GM23338 (cell line): Measurements from ENCODE around the gene ST6GALNAC4. TPM values are rescaled to one million over a fixed set of nuclear protein-coding genes. Genes with fewer than 3 reads are reported as not detected.

ENCODE experiments used
- ATAC-seq: fragments of 200-7000 bp; cut with Tn5 transposase; 3 replicates; pipeline ENCODE4 v1.9.1; 2020
- DNase-seq: peaks from one replicate; pipeline ENCODE4 v3.0.0-alpha.2; 2015; ENCODE audit warnings: low spot score
- H2AFZ ChIP-seq: fragments of 200-600 bp; sonication (generic); 2 replicates; pipeline ENCODE4 v1.8.0; 2016; ENCODE audit warnings: antibody characterized with exemption, mild to moderate bottlenecking, moderate library complexity
- H3F3A ChIP-seq: fragments of 200-600 bp; sonication (generic); replicated peaks from 2 replicates; pipeline ENCODE4 v1.8.0; 2017; ENCODE audit warnings: antibody characterized with exemption, mixed run types, low read depth
- H3K27ac ChIP-seq: fragments of 200-600 bp; sonication (generic); 2 replicates; pipeline ENCODE4 v1.6.1; 2016; ENCODE audit warnings: low read depth
- H3K27me3 ChIP-seq: fragments of 200-600 bp; sonication (generic); 2 replicates; pipeline ENCODE4 v1.8.0; 2016; ENCODE audit warnings: mild to moderate bottlenecking, mixed run types, moderate library complexity; ENCODE audit not compliant: insufficient read depth
- H3K36me3 ChIP-seq: fragments of 200-600 bp; sonication (generic); 2 replicates; pipeline ENCODE4 v1.8.0; 2016; ENCODE audit warnings: mild to moderate bottlenecking; ENCODE audit not compliant: insufficient read depth
- H3K4me1 ChIP-seq: fragments of 200-600 bp; sonication (generic); 2 replicates; pipeline ENCODE4 v1.8.0; 2016; ENCODE audit warnings: mild to moderate bottlenecking, moderate library complexity; ENCODE audit not compliant: insufficient read depth
- H3K4me2 ChIP-seq: fragments of 200-600 bp; sonication (generic); 2 replicates; pipeline ENCODE4 v1.7.1; 2017; ENCODE audit warnings: mixed run types
- H3K4me3 ChIP-seq: fragments of 200-600 bp; sonication (generic); 2 replicates; pipeline ENCODE4 v1.6.1; 2016; ENCODE audit warnings: mixed run types
- H3K79me2 ChIP-seq: fragments of 200-600 bp; sonication (generic); replicated peaks from 2 replicates; pipeline ENCODE4 v1.8.0; 2017; ENCODE audit warnings: mild to moderate bottlenecking; ENCODE audit not compliant: insufficient read depth
- H3K9me2 ChIP-seq: fragments of 200-600 bp; sonication (generic); 2 replicates; pipeline ENCODE4 v1.8.0; 2017; ENCODE audit not compliant: insufficient read depth
- H4K20me1 ChIP-seq: fragments of 200-600 bp; sonication (generic); replicated peaks from 2 replicates; pipeline ENCODE4 v1.8.0; 2017; ENCODE audit warnings: mild to moderate bottlenecking; ENCODE audit not compliant: insufficient read depth
- H3K27ac Mint-ChIP-seq: 2 replicates; pipeline ENCODE4 v1.8.0; 2020; ENCODE audit warnings: inconsistent platforms, mild to moderate bottlenecking, moderate library complexity, mixed read lengths
- H3K27me3 Mint-ChIP-seq: 3 replicates; pipeline ENCODE4 v1.8.0; 2022; ENCODE audit warnings: low read depth, mild to moderate bottlenecking, moderate library complexity, mixed read lengths, inconsistent platforms; ENCODE audit not compliant: insufficient read depth, poor library complexity
- H3K36me3 Mint-ChIP-seq: 3 replicates; pipeline ENCODE4 v1.8.0; 2021; ENCODE audit warnings: low read depth, mild to moderate bottlenecking, inconsistent platforms, moderate library complexity, mixed read lengths
- H3K4me1 Mint-ChIP-seq: 3 replicates; pipeline ENCODE4 v1.8.0; 2020; ENCODE audit warnings: mild to moderate bottlenecking, inconsistent platforms, mixed read lengths
- H3K4me3 Mint-ChIP-seq: 3 replicates; pipeline ENCODE4 v1.8.0; 2021; ENCODE audit warnings: moderate library complexity, mild to moderate bottlenecking, inconsistent platforms, mixed read lengths
- H3K9me3 Mint-ChIP-seq: 3 replicates; pipeline ENCODE4 v1.8.0; 2020; ENCODE audit warnings: moderate library complexity, mild to moderate bottlenecking, inconsistent platforms, mixed read lengths
- CREB1 ChIP-seq: fragments of 250-450 bp; sonication (Bioruptor Pico); IDR thresholded peaks from 2 replicates; pipeline ENCODE4 v1.5.0; 2020; ENCODE audit warnings: low read depth, mild to moderate bottlenecking, moderate library complexity
- ETS1 ChIP-seq: IDR thresholded peaks from 2 replicates; pipeline ENCODE4 v1.6.1; 2016; ENCODE audit warnings: antibody characterized with exemption
- EZH2 ChIP-seq: fragments of 200-600 bp; sonication (generic); IDR thresholded peaks from one replicate; pipeline ENCODE4 v1.8.0; 2017; ENCODE audit warnings: antibody characterized with exemption, mild to moderate bottlenecking, low read depth; ENCODE audit not compliant: unreplicated experiment
- EZH2phosphoT487 ChIP-seq: fragments of 200-600 bp; sonication (generic); IDR thresholded peaks from one replicate; pipeline ENCODE4 v1.8.1; 2018; ENCODE audit warnings: antibody characterized with exemption; ENCODE audit not compliant: unreplicated experiment
- NANOG ChIP-seq: IDR thresholded peaks from 2 replicates; pipeline ENCODE4 v1.6.1; 2016; ENCODE audit warnings: antibody characterized with exemption, borderline replicate concordance
- POLR2AphosphoS5 ChIP-seq: IDR thresholded peaks from 2 replicates; pipeline ENCODE4 v1.6.1; 2016; ENCODE audit warnings: antibody characterized with exemption, low read depth
- REST ChIP-seq: IDR thresholded peaks from one replicate; pipeline ENCODE4 v1.6.1; 2018; ENCODE audit warnings: antibody characterized with exemption; ENCODE audit not compliant: unreplicated experiment
- STAT1 ChIP-seq: IDR thresholded peaks from one replicate; pipeline ENCODE4 v1.6.1; 2016; ENCODE audit warnings: antibody characterized with exemption; ENCODE audit not compliant: unreplicated experiment
- ZNF114 ChIP-seq: fragments of 250-450 bp; sonication (Bioruptor Pico); IDR thresholded peaks from 2 replicates; pipeline ENCODE4 v1.5.0; 2020; ENCODE audit warnings: mild to moderate bottlenecking, moderate library complexity
- ZNF331 ChIP-seq: fragments of 250-450 bp; sonication (Bioruptor Pico); IDR thresholded peaks from 2 replicates; pipeline ENCODE4 v1.5.0; 2020; ENCODE audit warnings: low read depth, mild to moderate bottlenecking, moderate library complexity
- ZNF462 ChIP-seq: fragments of 250-450 bp; sonication (Bioruptor Pico); IDR thresholded peaks from 2 replicates; pipeline ENCODE4 v1.5.0; 2020; ENCODE audit warnings: mild to moderate bottlenecking, moderate library complexity
- polyA plus RNA-seq: library from polyadenylated mRNA; unstranded; fragments of >200 nt; fragmentation: Nextera tagmentation; extraction: Ambion mirVana; gene quantifications from 2 replicates; pipeline ENCODE4 v1.2.1, GENCODE V29; 2016
- total RNA-seq: library from RNA; depleted of rRNA; stranded (reverse); fragments of >200 nt; shearing (Covaris generic); gene quantifications from 2 replicates; pipeline ENCODE4 v1.2.3, GENCODE V29; 2014

Gene ST6GALNAC4
- total and polyA plus RNA-seq, 2 experiments from 2014 or later, result 8.1 to 35.3 TPM

GRCh38 chr9:127909839-127910273 is 7.0 kb downstream of the ST6GALNAC4 start:
- Histone ChIP-seq H3K4me1 (peaks cover 2% of the 10 kb centered on the region), H3K36me3 (no peaks in the 10 kb centered on the region), H3F3A (0 out of 2 replicates have a peak, but pooled peaks cover under 1% of the 10 kb centered on the region), H3K27me3 (no peaks in the 10 kb centered on the region), H3K27ac (no peak overlapping the region), H4K20me1 (peaks cover 2% of the 10 kb centered on the region; the same call in 1 of the 2 replicates), H3K4me3 (no peak overlapping the region), H2AFZ (no peak overlapping the region), H3K4me2 (no peak overlapping the region), H3K79me2 (no peaks in the 10 kb centered on the region), H3K9me2 (no peaks in the 10 kb centered on the region)
- no peaks in the 10 kb centered on the region; the same call in 2 of the 3 replicates for H3K9me3 Mint-ChIP-seq
- peaks cover 9% of the 10 kb centered on the region for H3K27me3 Mint-ChIP-seq
- no peak overlapping the region for H3K27ac Mint-ChIP-seq
- TF ChIP-seq ZNF462 (CRISPR knock-in tag), result no peak
- ATAC-seq, result no peak
- peaks cover 19% of the 10 kb centered on the region; the same call in 2 of the 3 replicates for H3K36me3 Mint-ChIP-seq
- DNase-seq, result no peak
- H3K4me1 Mint-ChIP-seq, result peaks cover 8% of the 10 kb centered on the region; the same call in 1 of the 3 replicates
- no peak overlapping the region for H3K4me3 Mint-ChIP-seq

- peaks cover 13% of the 10 kb centered on the region for H3K27me3 Mint-ChIP-seq
- TF ChIP-seq REST (no peak), CREB1 (CRISPR knock-in tag) (no peak), ETS1 (no peak), POLR2AphosphoS5 (no peak), ZNF114 (CRISPR knock-in tag) (no peak), STAT1 (no peak), ZNF331 (CRISPR knock-in tag) (no peak), NANOG (no peak), EZH2 (no peak), EZH2phosphoT487 (no peak)
These were observed 8.2 kb downstream of the ST6GALNAC4 start for GRCh38 chr9:127908660-127908926.

More at GRCh38 chr9:127908660-127908926, 8.2 kb downstream of the ST6GALNAC4 start:
- H3F3A ChIP-seq, result 0 out of 2 replicates have a peak, but pooled peaks cover 13% of the 10 kb centered on the region
- no peak overlapping the region for H3K4me3 Mint-ChIP-seq
- H3K79me2 ChIP-seq, result no peaks in the 10 kb centered on the region
- peaks cover 14% of the 10 kb centered on the region for H3K4me1 ChIP-seq
- no peak for DNase-seq
- no peak overlapping the region for H3K27ac ChIP-seq
- H4K20me1 ChIP-seq, result peaks cover 2% of the 10 kb centered on the region; the same call in 1 of the 2 replicates
- H3K4me2 ChIP-seq, result no peak overlapping the region
- peaks cover 19% of the 10 kb centered on the region; the same call in 2 of the 3 replicates for H3K36me3 Mint-ChIP-seq
- H2AFZ ChIP-seq, result no peak overlapping the region
- H3K36me3 ChIP-seq, result no peaks in the 10 kb centered on the region
- no peaks in the 10 kb centered on the region for H3K9me2 ChIP-seq
- H3K27me3 ChIP-seq, result no peaks in the 10 kb centered on the region
- no peak overlapping the region for H3K27ac Mint-ChIP-seq
- no peak overlapping the region for H3K4me3 ChIP-seq
- no peak for ATAC-seq
- no peaks in the 10 kb centered on the region; the same call in 2 of the 3 replicates for H3K9me3 Mint-ChIP-seq
- peaks cover 12% of the 10 kb centered on the region for H3K4me1 Mint-ChIP-seq
